ENCODE data around the gene RAMP2. TPM values are rescaled to one million over a fixed set of nuclear protein-coding genes. Genes with fewer than 3 reads are reported as not detected.

RAMP2 gene
- total and polyA plus RNA-seq, 2 of the 13 experiments (the other 11 are each of a cell fraction or from before 2014, with no cell fraction given) = 1.4 to 5.2 TPM

DNA sequence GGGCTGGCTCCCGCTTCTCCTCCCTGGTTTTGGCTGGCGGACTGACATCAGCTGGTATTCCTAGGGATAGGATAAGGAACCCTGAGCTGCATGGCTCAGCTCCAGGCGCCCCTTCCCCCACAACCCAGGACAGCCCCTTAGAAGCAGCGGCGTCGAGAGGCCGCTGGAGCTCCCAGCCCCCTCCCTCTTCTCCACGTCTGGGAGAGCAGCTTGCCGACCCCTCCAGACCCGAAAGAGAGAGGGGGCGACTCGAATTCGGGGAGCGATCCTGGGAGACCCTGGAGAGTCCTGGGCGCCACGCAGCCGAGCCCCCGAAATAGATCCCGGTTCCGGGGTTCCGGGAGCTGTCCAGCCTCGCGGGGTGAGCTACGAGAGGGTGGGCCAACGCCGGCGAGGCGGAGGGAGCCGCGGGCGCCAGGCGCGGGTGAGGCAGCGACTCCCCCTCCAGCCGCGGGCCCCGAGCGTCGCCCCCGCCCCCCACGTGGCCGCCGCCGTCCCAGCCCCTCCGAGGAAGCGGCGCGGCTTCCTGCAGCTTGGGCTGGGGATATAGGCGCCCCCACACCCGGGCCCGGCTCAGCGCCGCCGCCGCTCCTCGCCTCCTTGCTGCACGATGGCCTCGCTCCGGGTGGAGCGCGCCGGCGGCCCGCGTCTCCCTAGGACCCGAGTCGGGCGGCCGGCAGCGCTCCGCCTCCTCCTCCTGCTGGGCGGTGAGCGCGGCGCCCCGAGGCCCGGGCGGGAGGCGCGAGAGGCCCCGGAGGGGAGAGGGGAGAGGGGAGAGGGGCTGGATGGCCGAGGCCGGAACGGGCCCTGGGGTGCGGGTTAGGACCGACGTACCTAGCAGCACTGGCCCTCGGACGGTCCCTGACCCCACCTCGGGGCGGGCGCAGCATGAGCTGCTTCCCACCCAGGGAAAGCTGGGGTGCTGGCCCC, at the start of gene RAMP2 (continued):
- TF ChIP-seq ZNF234 (CRISPR knock-in tag; conservative IDR thresholded peaks at IDR 0.05) (0 out of 2 replicates have a peak, but pooled peaks have one; percentile 22), ZNF446 (CRISPR knock-in tag; IDR thresholded peaks at IDR 0.05) (peak; percentile 90), ZNF331 (CRISPR knock-in tag; IDR thresholded peaks at IDR 0.05) (peak; percentile 20; the same call in 1 of the 2 replicates), TCF7L2 (IDR thresholded peaks at IDR 0.05; ENCODE audit: low read depth, low read length) (no peak), MTF2 (CRISPR knock-in tag; IDR thresholded peaks at IDR 0.05; ENCODE audit: borderline replicate concordance) (peak; percentile 60; the same call in 1 of the 2 replicates), ZNF501 (CRISPR knock-in tag; IDR thresholded peaks at IDR 0.05) (no peak), IKZF4 (CRISPR knock-in tag; IDR thresholded peaks at IDR 0.05; ENCODE audit: borderline replicate concordance, low read depth, not compliant biosample characterization) (peak; percentile 86), HMG20B (CRISPR knock-in tag; conservative IDR thresholded peaks at IDR 0.05) (no peak), GPN1 (CRISPR knock-in tag; IDR thresholded peaks at IDR 0.05; ENCODE audit: borderline replicate concordance) (no peak), ZNF563 (CRISPR knock-in tag; IDR thresholded peaks at IDR 0.05) (peak; percentile 85), EP300 (IDR thresholded peaks at IDR 0.05; ENCODE audit: low read depth in 2 of 2, low read length in 2 of 2) (no peak), EP300 (CRISPR knock-in tag; IDR thresholded peaks at IDR 0.05; ENCODE audit: borderline replicate concordance) (no peak), ZNF660 (CRISPR knock-in tag; IDR thresholded peaks at IDR 0.05; ENCODE audit: borderline replicate concordance, low read depth) (no peak), TCF7 (IDR thresholded peaks at IDR 0.05; ENCODE audit: low read depth) (no peak), MEF2D (CRISPR knock-in tag; IDR thresholded peaks at IDR 0.05) (0 out of 2 replicates have a peak, but pooled peaks have one; percentile 56), EED (CRISPR knock-in tag; IDR thresholded peaks at IDR 0.05) (no peak), ELF3 (CRISPR knock-in tag; IDR thresholded peaks at IDR 0.05) (peak; percentile 21; the same call in 1 of the 2 replicates), ZFYVE20 (CRISPR knock-in tag; IDR thresholded peaks at IDR 0.05; ENCODE audit: borderline replicate concordance, low read depth) (no peak), HNRNPK (IDR thresholded peaks at IDR 0.05; ENCODE audit: low read depth, low read length, poor library complexity, severe bottlenecking) (peak; percentile 92), HOXA7 (CRISPR knock-in tag; IDR thresholded peaks at IDR 0.05) (no peak), ZMYM4 (CRISPR knock-in tag; IDR thresholded peaks at IDR 0.05) (peak; percentile 51; the same call in 1 of the 2 replicates)
- TF ChIP-seq, protein P1, sequence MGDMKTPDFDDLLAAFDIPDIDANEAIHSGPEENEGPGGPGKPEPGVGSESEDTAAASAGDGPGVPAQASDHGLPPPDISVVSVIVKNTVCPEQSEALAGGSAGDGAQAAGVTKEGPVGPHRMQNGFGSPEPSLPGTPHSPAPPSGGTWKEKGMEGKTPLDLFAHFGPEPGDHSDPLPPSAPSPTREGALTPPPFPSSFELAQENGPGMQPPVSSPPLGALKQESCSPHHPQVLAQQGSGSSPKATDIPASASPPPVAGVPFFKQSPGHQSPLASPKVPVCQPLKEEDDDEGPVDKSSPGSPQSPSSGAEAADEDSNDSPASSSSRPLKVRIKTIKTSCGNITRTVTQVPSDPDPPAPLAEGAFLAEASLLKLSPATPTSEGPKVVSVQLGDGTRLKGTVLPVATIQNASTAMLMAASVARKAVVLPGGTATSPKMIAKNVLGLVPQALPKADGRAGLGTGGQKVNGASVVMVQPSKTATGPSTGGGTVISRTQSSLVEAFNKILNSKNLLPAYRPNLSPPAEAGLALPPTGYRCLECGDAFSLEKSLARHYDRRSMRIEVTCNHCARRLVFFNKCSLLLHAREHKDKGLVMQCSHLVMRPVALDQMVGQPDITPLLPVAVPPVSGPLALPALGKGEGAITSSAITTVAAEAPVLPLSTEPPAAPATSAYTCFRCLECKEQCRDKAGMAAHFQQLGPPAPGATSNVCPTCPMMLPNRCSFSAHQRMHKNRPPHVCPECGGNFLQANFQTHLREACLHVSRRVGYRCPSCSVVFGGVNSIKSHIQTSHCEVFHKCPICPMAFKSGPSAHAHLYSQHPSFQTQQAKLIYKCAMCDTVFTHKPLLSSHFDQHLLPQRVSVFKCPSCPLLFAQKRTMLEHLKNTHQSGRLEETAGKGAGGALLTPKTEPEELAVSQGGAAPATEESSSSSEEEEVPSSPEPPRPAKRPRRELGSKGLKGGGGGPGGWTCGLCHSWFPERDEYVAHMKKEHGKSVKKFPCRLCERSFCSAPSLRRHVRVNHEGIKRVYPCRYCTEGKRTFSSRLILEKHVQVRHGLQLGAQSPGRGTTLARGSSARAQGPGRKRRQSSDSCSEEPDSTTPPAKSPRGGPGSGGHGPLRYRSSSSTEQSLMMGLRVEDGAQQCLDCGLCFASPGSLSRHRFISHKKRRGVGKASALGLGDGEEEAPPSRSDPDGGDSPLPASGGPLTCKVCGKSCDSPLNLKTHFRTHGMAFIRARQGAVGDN (CRISPR knock-in tag; IDR thresholded peaks at IDR 0.05) = peak; percentile 85
- TF ChIP-seq, protein P2, sequence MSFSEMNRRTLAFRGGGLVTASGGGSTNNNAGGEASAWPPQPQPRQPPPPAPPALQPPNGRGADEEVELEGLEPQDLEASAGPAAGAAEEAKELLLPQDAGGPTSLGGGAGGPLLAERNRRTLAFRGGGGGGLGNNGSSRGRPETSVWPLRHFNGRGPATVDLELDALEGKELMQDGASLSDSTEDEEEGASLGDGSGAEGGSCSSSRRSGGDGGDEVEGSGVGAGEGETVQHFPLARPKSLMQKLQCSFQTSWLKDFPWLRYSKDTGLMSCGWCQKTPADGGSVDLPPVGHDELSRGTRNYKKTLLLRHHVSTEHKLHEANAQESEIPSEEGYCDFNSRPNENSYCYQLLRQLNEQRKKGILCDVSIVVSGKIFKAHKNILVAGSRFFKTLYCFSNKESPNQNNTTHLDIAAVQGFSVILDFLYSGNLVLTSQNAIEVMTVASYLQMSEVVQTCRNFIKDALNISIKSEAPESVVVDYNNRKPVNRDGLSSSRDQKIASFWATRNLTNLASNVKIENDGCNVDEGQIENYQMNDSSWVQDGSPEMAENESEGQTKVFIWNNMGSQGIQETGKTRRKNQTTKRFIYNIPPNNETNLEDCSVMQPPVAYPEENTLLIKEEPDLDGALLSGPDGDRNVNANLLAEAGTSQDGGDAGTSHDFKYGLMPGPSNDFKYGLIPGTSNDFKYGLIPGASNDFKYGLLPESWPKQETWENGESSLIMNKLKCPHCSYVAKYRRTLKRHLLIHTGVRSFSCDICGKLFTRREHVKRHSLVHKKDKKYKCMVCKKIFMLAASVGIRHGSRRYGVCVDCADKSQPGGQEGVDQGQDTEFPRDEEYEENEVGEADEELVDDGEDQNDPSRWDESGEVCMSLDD (CRISPR knock-in tag; IDR thresholded peaks at IDR 0.05; ENCODE audit: borderline replicate concordance) = peak; percentile 58; the same call in 1 of the 2 replicates
